Measurements from ENCODE around the gene PAQR3.

DNA sequence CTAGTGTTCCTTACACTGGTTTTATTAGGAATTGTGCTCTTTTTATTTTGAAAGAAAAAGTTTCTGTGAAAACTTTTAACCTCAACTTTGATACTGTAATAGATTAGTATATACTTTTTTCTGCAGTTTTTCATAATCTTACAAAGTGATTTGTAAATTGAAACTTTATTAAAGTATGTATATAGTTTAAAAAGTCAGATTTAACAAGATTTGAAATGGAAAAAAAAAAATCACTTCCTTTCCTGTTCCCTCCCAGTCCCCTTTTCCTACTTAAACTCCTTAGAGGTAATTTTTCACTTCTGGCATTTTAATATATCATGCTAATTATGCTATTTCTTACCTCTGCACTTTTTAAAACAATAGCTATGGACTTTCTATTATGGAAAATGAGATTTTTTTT lies 49.3 kb downstream of the PAQR3 start:
- TF ChIP-seq, protein P1, sequence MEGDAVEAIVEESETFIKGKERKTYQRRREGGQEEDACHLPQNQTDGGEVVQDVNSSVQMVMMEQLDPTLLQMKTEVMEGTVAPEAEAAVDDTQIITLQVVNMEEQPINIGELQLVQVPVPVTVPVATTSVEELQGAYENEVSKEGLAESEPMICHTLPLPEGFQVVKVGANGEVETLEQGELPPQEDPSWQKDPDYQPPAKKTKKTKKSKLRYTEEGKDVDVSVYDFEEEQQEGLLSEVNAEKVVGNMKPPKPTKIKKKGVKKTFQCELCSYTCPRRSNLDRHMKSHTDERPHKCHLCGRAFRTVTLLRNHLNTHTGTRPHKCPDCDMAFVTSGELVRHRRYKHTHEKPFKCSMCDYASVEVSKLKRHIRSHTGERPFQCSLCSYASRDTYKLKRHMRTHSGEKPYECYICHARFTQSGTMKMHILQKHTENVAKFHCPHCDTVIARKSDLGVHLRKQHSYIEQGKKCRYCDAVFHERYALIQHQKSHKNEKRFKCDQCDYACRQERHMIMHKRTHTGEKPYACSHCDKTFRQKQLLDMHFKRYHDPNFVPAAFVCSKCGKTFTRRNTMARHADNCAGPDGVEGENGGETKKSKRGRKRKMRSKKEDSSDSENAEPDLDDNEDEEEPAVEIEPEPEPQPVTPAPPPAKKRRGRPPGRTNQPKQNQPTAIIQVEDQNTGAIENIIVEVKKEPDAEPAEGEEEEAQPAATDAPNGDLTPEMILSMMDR (conservative IDR thresholded peaks at IDR 0.05; ENCODE audit: low read depth, low read length) = no peak
- no peak for TF ChIP-seq EZH2 (IDR thresholded peaks at IDR 0.05; ENCODE audit: borderline replicate concordance, low read depth, low read length, poor library complexity, severe bottlenecking)

Data from A673 (cell line).